GM19023 (cell line): ENCODE data around the gene RPS6KA2.

Experiments
- ATAC-seq: cut with Tn5 transposase; IDR thresholded peaks from one replicate; pipeline ENCODE4 v1.9.1; 2021; ENCODE audit warnings: mild to moderate bottlenecking, moderate library complexity; ENCODE audit not compliant: unreplicated experiment

The RPS6KA2 gene

GRCh38 chr6:166473886-166474571, 153.0 kb downstream of the RPS6KA2 start:
- ATAC-seq: no peak

- no peak for ATAC-seq
Observed at GRCh38 chr6:166472636-166473035, 154.4 kb downstream of the RPS6KA2 start.

GRCh38 chr6:166471797-166472260, 155.2 kb downstream of the RPS6KA2 start:
- no peak for ATAC-seq

- no peak for ATAC-seq
Observed at GRCh38 chr6:166470863-166471410, 156.1 kb downstream of the RPS6KA2 start.

- ATAC-seq: no peak
Observed at GRCh38 chr6:166470029-166470862, 156.8 kb downstream of the RPS6KA2 start.

GRCh38 chr6:166469426-166469961, 157.6 kb downstream of the RPS6KA2 start:
- no peak for ATAC-seq

GRCh38 chr6:166467436-166468000, 159.5 kb downstream of the RPS6KA2 start:
- no peak for ATAC-seq

- ATAC-seq: no peak
Observed at GRCh38 chr6:166466178-166467122, 160.6 kb downstream of the RPS6KA2 start.

GRCh38 chr6:166465671-166466087, 161.4 kb downstream of the RPS6KA2 start:
- no peak for ATAC-seq

- ATAC-seq: no peak
Observed at GRCh38 chr6:166465003-166465399, 162.1 kb downstream of the RPS6KA2 start.

- ATAC-seq: no peak
Observed at GRCh38 chr6:166464068-166465002, 162.7 kb downstream of the RPS6KA2 start.

- ATAC-seq: no peak
Observed at GRCh38 chr6:166463359-166464067, 163.5 kb downstream of the RPS6KA2 start.

GRCh38 chr6:166462461-166463135, 164.5 kb downstream of the RPS6KA2 start:
- ATAC-seq: no peak

- no peak for ATAC-seq
Observed at GRCh38 chr6:166461821-166462460, 165.1 kb downstream of the RPS6KA2 start.

GRCh38 chr6:166460473-166461437, 166.3 kb downstream of the RPS6KA2 start:
- ATAC-seq: no peak

GRCh38 chr6:166459906-166460305, 167.1 kb downstream of the RPS6KA2 start:
- ATAC-seq: no peak
